Liver (tissue), 9 donors: Measurements from ENCODE around the gene TP53I11. TPM values are rescaled to one million over a fixed set of nuclear protein-coding genes. Genes with fewer than 3 reads are reported as not detected.

Source experiments
- DNase-seq: peaks from one replicate; pipeline ENCODE4 v3.0.0-alpha.2; 2017; ENCODE audit warnings: low spot score
- H3K27ac ChIP-seq, 2 donors: one replicate each; pipeline ENCODE4 v1.7.0; 2013; ENCODE audit warnings: inconsistent platforms in 2 of 2, low read length in 2 of 2, control low read depth in 1 of 2, low read depth in 1 of 2, mild to moderate bottlenecking in 1 of 2
- H3K27me3 ChIP-seq, 4 donors: one replicate each; pipeline versions ENCODE4 v1.6.1 to v1.7.0; 2013; ENCODE audit warnings: low read length in 3 of 4, inconsistent platforms in 1 of 4, mild to moderate bottlenecking in 1 of 4, moderate library complexity in 1 of 4; ENCODE audit not compliant: control insufficient read depth in 4 of 4, insufficient read depth in 4 of 4
- H3K36me3 ChIP-seq, 4 donors: one replicate each; pipeline versions ENCODE4 v1.6.1 to v1.7.0; 2013; ENCODE audit warnings: low read length in 3 of 4, mild to moderate bottlenecking in 3 of 4, low read depth in 1 of 4, moderate library complexity in 1 of 4; ENCODE audit not compliant: control insufficient read depth in 4 of 4, insufficient read depth in 3 of 4
- H3K4me1 ChIP-seq, 4 donors: one replicate each; pipeline versions ENCODE4 v1.6.1 to v1.7.0; 2013; ENCODE audit warnings: low read length in 3 of 4, mild to moderate bottlenecking in 3 of 4, moderate library complexity in 1 of 4; ENCODE audit not compliant: control insufficient read depth in 4 of 4, insufficient read depth in 4 of 4
- H3K4me3 ChIP-seq, 3 donors: one replicate each; pipeline versions ENCODE4 v1.6.1 to v1.7.0; 2013; ENCODE audit warnings: low read length in 3 of 3, control low read depth in 1 of 3, low read depth in 1 of 3, mild to moderate bottlenecking in 1 of 3
- H3K9ac ChIP-seq, 2 donors: one replicate each; pipeline ENCODE4 v1.7.0; 2013; ENCODE audit warnings: low read length in 2 of 2, mild to moderate bottlenecking in 2 of 2, moderate library complexity in 2 of 2, control low read depth in 1 of 2, low read depth in 1 of 2
- H3K9me3 ChIP-seq, 4 donors: one replicate each; pipeline versions ENCODE4 v1.6.1 to v1.7.0; 2013; ENCODE audit warnings: low read length in 3 of 4; ENCODE audit not compliant: control insufficient read depth in 4 of 4
- EGR1 ChIP-seq, 2 donors: IDR thresholded peaks; 2 replicates each; pipeline ENCODE4 v1.6.1; 2016 to 2018; ENCODE audit warnings: antibody characterized with exemption in 2 of 2, low read depth in 2 of 2
- FOXA1 ChIP-seq: IDR thresholded peaks from 2 replicates; pipeline ENCODE4 v1.6.1; 2016; ENCODE audit warnings: antibody characterized with exemption
- FOXA2 ChIP-seq: IDR thresholded peaks from 2 replicates; pipeline ENCODE4 v1.6.1; 2016; ENCODE audit warnings: antibody characterized with exemption
- GABPA ChIP-seq, 2 donors: IDR thresholded peaks in 1 of 2; conservative IDR thresholded peaks in 1 of 2; 2 replicates each; pipeline ENCODE4 v1.6.1; 2016; ENCODE audit warnings: antibody characterized with exemption in 2 of 2, mild to moderate bottlenecking in 1 of 2, moderate library complexity in 1 of 2
- HNF4A ChIP-seq, 2 donors: conservative IDR thresholded peaks; 2 replicates each; pipeline ENCODE4 v1.6.1; 2016; ENCODE audit warnings: antibody characterized with exemption in 2 of 2, mild to moderate bottlenecking in 2 of 2
- HNF4G ChIP-seq: IDR thresholded peaks from 2 replicates; pipeline ENCODE4 v1.6.1; 2016; ENCODE audit warnings: antibody characterized with exemption
- JUND ChIP-seq, 2 donors: IDR thresholded peaks; 2 replicates each; pipeline ENCODE4 v1.6.1; 2016; ENCODE audit warnings: antibody characterized with exemption in 2 of 2
- MAX ChIP-seq: IDR thresholded peaks from 2 replicates; pipeline ENCODE4 v1.6.1; 2016; ENCODE audit warnings: antibody characterized with exemption
- NR2F2 ChIP-seq: IDR thresholded peaks from 2 replicates; pipeline ENCODE4 v1.6.1; 2016; ENCODE audit warnings: antibody characterized with exemption
- RAD21 ChIP-seq, 2 donors: IDR thresholded peaks; 2 replicates each; pipeline ENCODE4 v1.6.1; 2016; ENCODE audit warnings: antibody characterized with exemption in 2 of 2, mild to moderate bottlenecking in 2 of 2
- REST ChIP-seq: IDR thresholded peaks from 2 replicates; pipeline ENCODE4 v1.6.1; 2016; ENCODE audit warnings: antibody characterized with exemption, mild to moderate bottlenecking
- RXRA ChIP-seq, 2 donors: IDR thresholded peaks; 2 replicates each; pipeline ENCODE4 v1.6.1; 2017 to 2018; ENCODE audit warnings: antibody characterized with exemption in 2 of 2, mild to moderate bottlenecking in 1 of 2
- SP1 ChIP-seq: IDR thresholded peaks from 2 replicates; pipeline ENCODE4 v1.6.1; 2018; ENCODE audit warnings: antibody characterized with exemption, mild to moderate bottlenecking
- TAF1 ChIP-seq: conservative IDR thresholded peaks from 2 replicates; pipeline ENCODE4 v1.6.1; 2016; ENCODE audit warnings: antibody characterized with exemption, mild to moderate bottlenecking
- YY1 ChIP-seq: IDR thresholded peaks from 2 replicates; pipeline ENCODE4 v1.6.1; 2016; ENCODE audit warnings: antibody characterized with exemption, mild to moderate bottlenecking
- ZBTB33 ChIP-seq: IDR thresholded peaks from 2 replicates; pipeline ENCODE4 v1.6.1; 2016; ENCODE audit warnings: antibody characterized with exemption
- WGBS: extraction: QIAGEN DNeasy Blood & Tissue Kit; methylation state at CpG from one replicate; pipeline ENCODE4 v1.1.7; 2013; 5-methylcytosine and 5-hydroxymethylcytosine counted together
- polyA plus RNA-seq, 2 donors: library from polyadenylated mRNA; stranded (reverse) in 1 of 2; unstranded in 1 of 2; fragments of 200-250 nt in 1 of 2; fragments of >200 nt in 1 of 2; fragmentation: Nextera tagmentation in 1 of 2; extraction: Ambion mirVana in 1 of 2; gene quantifications; one replicate each; pipeline versions ENCODE4 v1.2.1 to v1.2.3, GENCODE V29; 2013 to 2015
- total RNA-seq, 2 donors: library from RNA; depleted of rRNA; stranded (reverse); fragments of >200 nt; gene quantifications; one replicate each; pipeline ENCODE4 v1.2.3, GENCODE V29; 2014
- TF ChIP-seq, protein P1 (sequence below): IDR thresholded peaks from 2 replicates; pipeline ENCODE4 v1.6.1; 2016; ENCODE audit warnings: antibody characterized with exemption
- TF ChIP-seq, protein P2 (sequence below): fragments of 150-350 bp; IDR thresholded peaks from 2 replicates; pipeline ENCODE4 v1.5.1; 2017; ENCODE audit warnings: improper control_type of control experiment, low read depth, low read length; ENCODE audit not compliant: missing input control
- donor health status: healthy.
- donor health status: healthy.
- donor health status: healthy.
- donor health status: healthy.
- donor health status: healthy.

Gene TP53I11
- total and polyA plus RNA-seq, 4 donors, result 3.6 to 16.0 (median 8.3) TPM

DNA sequence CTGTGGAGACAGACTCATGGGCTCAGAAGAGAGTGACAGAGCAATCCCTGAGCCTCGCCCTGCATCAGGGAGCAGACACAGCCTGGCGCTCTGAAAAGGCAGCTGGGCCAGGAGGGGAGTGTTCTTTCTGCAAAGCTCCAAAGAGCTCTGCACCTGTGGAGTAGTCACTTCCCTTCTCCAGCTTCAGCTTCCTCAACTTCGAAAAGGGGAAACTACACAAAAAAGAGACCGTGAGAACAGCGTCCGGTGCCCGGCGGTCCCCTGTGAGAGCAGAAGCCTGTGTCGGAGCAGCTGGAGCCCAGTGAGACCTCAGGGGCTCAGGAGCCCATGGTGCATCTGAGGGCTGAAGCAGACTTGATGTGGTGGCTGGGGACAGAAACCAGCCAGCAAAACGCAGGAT, 35.1 kb downstream of the TP53I11 start:
- H3K9ac ChIP-seq, result no peak overlapping the region
- DNase-seq, result no peak
- H3K27ac ChIP-seq, result no peak overlapping the region
- WGBS, result 81% methylated on average over 10 of the region's 10 CpGs
- H3K36me3 ChIP-seq, result no peaks in the 10 kb centered on the region
- H3K9me3 ChIP-seq, result no peaks in the 10 kb centered on the region
- TF ChIP-seq NR2F2 (no peak), HNF4A (conservative IDR thresholded peaks at IDR 0.05) (no peak), YY1 (no peak), JUND (IDR thresholded peaks at IDR 0.05) (no peak), FOXA2 (no peak), FOXA1 (no peak), MAX (no peak), RAD21 (IDR thresholded peaks at IDR 0.05) (no peak), ZBTB33 (no peak), GABPA (IDR thresholded peaks at IDR 0.05 in 1 of 2, conservative IDR thresholded peaks at IDR 0.05 in 1 of 2) (no peak), RXRA (IDR thresholded peaks at IDR 0.05) (no peak), REST (no peak), TAF1 (no peak), EGR1 (IDR thresholded peaks at IDR 0.05; ENCODE audit: low read depth in 2 of 2) (no peak), HNF4G (no peak), SP1 (no peak)
- TF ChIP-seq, protein P1, sequence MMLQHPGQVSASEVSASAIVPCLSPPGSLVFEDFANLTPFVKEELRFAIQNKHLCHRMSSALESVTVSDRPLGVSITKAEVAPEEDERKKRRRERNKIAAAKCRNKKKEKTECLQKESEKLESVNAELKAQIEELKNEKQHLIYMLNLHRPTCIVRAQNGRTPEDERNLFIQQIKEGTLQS, result no peak
- TF ChIP-seq, protein P2, sequence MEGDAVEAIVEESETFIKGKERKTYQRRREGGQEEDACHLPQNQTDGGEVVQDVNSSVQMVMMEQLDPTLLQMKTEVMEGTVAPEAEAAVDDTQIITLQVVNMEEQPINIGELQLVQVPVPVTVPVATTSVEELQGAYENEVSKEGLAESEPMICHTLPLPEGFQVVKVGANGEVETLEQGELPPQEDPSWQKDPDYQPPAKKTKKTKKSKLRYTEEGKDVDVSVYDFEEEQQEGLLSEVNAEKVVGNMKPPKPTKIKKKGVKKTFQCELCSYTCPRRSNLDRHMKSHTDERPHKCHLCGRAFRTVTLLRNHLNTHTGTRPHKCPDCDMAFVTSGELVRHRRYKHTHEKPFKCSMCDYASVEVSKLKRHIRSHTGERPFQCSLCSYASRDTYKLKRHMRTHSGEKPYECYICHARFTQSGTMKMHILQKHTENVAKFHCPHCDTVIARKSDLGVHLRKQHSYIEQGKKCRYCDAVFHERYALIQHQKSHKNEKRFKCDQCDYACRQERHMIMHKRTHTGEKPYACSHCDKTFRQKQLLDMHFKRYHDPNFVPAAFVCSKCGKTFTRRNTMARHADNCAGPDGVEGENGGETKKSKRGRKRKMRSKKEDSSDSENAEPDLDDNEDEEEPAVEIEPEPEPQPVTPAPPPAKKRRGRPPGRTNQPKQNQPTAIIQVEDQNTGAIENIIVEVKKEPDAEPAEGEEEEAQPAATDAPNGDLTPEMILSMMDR, result no peak
- no peak overlapping the region for H3K4me3 ChIP-seq
- H3K4me1 ChIP-seq, result peaks cover 0 to 12% (median 8%) of the 10 kb centered on the region in 4 donors
- no peaks in the 10 kb centered on the region for H3K27me3 ChIP-seq

DNA sequence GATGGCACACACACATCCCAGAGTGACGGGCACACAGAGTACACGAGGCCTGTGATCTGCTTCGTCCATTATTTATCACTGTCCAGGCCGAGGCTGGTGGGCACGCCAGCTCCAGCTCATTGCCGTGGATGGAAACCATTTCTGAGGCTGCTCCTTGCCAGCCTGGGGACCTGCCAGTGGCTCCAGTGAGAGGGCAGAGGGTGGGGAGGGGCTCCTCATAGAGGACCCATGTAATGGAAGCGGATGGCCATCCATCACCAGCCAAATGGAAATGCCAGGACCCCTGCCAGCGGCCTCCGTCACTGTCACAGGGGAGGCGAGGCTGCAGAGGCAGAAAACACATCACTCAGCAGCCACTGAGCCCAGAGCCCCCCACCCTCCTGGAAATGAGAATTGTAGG, 35.7 kb downstream of the TP53I11 start:
- Histone ChIP-seq H3K9ac (no peak overlapping the region), H3K9me3 (no peaks in the 10 kb centered on the region), H3K27me3 (no peaks in the 10 kb centered on the region), H3K4me3 (no peak overlapping the region), H3K27ac (no peak overlapping the region), H3K4me1 (peaks cover 0 to 12% (median 8%) of the 10 kb centered on the region in 4 donors), H3K36me3 (no peaks in the 10 kb centered on the region)
- TF ChIP-seq HNF4A (conservative IDR thresholded peaks at IDR 0.05), result no peak
- no peak for TF ChIP-seq TAF1
- TF ChIP-seq FOXA1, result no peak
- TF ChIP-seq EGR1 (IDR thresholded peaks at IDR 0.05; ENCODE audit: low read depth in 2 of 2), result no peak
- TF ChIP-seq, protein P2, result no peak
- no peak for TF ChIP-seq RAD21 (IDR thresholded peaks at IDR 0.05)
- no peak for TF ChIP-seq GABPA (IDR thresholded peaks at IDR 0.05 in 1 of 2, conservative IDR thresholded peaks at IDR 0.05 in 1 of 2)
- TF ChIP-seq HNF4G, result no peak
- no peak for TF ChIP-seq MAX
- no peak for TF ChIP-seq NR2F2
- no peak for TF ChIP-seq JUND (IDR thresholded peaks at IDR 0.05)
- no peak for TF ChIP-seq ZBTB33
- TF ChIP-seq SP1, result no peak
- TF ChIP-seq FOXA2, result no peak
- TF ChIP-seq YY1, result no peak
- TF ChIP-seq, protein P1, result no peak
- no peak for DNase-seq
- 96% methylated on average over 10 of the region's 10 CpGs for WGBS
